NCI-H226 (cell line): Measurements from ENCODE around the gene SSX1.
"Not testable (repeated sequence)": the region's sequence is repeated elsewhere in the genome, so short reads cannot be mapped to it uniquely, and the experiment has no call there.

ENCODE experiments used
- DNase-seq: peaks from one replicate; pipeline ENCODE4 v3.0.0-alpha.2; 2015

Gene SSX1, protein sequence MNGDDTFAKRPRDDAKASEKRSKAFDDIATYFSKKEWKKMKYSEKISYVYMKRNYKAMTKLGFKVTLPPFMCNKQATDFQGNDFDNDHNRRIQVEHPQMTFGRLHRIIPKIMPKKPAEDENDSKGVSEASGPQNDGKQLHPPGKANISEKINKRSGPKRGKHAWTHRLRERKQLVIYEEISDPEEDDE

DNA sequence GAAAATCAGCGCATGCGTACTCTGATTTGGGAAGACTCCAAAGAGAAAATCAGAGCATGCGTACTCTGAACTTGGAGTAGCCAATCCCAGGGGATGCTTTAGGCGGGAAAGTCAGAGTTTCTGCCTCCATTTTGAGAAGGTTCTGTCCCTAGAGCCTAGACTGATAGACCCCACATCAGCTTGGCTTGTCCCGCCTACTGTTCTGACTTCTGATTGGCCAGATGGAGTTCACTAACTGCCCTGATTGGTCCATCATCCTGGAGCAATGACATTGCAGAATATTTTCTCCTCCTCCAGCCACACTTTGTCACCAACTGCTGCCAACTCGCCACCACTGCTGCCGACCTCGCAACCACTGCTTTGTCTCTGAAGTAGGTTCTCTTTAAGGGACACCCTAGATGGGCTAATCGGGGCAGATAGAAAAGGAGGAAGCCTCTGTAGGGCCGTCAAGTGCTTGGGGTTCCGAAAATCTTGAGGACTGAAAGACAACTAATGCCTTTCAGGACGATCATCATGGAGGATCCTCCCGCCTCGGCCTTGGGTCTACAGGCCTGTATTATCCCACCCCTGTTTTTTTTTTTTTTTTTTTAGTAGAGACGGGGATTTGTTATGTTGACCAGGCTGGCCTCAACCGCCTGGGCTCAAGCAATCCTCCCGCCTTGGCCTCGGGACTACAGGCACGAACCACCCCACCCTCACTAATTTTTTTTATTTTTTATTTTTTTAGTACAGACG is at the start of gene SSX1:
SSX1 (plus strand) TSS at position 331 of the 735 bp plus-strand sequence. CDS start 1,850 bp downstream, outside the sequence.
- DNase-seq = not testable (repeated sequence)

DNA sequence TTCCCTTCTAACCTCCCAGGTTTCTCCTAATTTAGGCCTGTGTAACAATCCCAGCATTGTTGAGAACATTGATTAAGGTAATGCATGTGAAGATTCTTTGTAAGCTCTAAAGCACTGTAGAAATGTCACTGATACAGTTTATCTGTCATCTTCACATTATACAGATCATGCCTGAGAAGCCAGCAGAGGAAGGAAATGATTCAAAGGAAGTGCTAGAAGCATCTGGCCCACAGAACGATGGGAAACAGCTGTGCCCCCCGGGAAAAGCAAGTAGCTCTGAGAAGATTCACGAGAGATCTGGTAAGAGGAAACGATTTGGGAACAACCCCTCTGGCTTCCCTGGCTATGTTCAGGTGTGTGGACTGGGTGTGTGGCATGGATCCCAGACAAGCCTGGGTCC is 40.9 kb upstream of the SSX1 start:
- DNase-seq = not testable (repeated sequence)

DNA sequence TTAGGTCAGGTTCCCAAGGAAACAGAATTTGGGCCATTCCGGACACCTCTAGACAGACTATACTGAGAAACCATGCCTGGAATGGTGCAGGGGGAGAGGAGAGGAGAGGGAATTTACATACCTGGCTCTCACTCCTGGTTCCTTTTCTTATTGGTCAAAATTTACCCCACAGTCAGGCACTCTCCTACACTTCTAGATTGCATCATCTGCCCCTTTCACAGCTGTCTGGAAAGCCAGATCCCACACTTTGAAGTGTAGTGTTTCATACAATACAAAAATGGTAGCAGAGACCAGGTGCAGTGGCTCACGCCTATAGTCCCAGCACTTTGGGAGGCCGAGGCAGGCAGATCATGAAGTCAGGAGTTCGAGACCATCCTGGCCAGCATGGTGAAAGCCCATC is 31.0 kb upstream of the SSX1 start:
- not testable (repeated sequence) for DNase-seq

DNA sequence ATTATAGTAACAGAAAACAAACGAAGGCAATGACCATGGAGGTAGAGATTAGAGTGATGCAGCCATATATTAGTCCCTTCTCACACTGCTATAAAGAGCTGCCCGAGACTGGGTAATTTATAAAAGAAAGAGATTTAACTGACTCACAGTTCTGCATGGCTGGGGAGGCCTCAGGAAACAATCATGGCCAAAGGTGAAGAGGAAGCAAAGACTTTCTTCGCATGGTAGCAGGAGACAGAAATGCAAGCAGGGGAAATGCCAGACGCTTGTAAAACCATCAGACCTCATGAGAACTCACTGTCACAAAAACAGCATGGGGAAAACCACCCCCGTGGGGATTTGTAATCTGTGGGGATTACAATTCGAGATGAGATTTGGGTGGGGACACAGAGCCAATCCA is 2.2 kb upstream of the SSX1 start:
- DNase-seq = not testable (repeated sequence)

DNA sequence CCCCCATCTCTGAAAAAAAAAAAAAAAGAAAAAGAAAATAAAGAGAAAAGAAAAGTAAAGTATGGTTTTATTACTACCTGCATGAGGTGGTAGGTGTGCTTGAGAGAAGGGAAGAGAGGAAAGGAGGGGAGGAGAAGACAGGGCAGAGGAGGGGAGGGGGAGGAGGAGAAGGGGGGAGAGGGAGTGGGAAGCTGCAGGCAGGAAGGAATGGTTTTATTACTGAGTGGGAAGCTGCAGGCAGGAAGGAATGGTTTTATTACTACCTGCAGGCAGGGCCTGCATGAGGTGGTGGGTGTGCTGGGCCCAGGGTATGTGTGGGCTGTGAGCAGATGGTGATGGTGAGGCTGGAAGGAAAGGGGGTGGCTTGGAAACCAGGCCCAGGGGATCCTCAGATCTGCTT is 19.2 kb downstream of the SSX1 start:
- DNase-seq = not testable (repeated sequence)

DNA sequence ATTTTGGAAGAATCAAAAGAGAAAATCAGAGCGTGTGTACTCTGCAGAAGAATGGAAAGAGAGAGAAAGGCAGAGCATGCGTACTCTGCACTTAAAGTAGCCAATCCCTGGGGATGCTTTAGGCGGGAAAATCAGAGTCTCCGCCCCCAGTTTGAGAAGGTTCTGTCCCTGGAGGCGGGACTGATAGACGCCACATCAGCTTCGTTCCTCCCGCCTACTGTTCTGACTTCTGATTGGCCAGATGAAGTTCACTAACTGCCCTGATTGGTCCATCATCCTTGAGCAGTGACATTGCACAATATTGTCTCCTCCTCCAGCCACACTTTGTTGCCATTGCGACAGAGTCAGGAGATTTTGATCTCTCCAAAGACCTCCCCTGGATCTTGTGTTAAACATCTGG is 23.8 kb downstream of the SSX1 start:
- no peak for DNase-seq

DNA sequence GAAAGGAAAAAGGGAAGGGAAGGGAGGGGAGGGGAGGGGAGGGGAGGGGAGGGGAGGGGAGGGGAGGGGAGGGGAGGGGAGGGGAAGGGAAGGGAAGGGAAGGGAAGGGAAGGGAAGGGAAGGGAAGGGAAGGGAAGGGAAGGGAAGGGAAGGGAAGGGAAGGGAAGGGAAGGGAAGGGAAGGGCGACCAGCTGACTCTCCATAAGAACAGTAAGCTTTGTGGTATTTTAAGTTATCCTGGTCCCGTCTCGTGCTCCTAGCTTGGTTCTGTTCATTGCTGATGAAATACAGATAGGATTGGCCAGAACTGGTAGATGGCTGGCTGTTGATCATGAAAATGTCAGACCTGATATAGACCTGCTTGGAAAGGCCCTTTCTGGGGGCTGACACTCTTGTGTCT is 25.5 kb downstream of the SSX1 start:
- not testable (repeated sequence) for DNase-seq

DNA sequence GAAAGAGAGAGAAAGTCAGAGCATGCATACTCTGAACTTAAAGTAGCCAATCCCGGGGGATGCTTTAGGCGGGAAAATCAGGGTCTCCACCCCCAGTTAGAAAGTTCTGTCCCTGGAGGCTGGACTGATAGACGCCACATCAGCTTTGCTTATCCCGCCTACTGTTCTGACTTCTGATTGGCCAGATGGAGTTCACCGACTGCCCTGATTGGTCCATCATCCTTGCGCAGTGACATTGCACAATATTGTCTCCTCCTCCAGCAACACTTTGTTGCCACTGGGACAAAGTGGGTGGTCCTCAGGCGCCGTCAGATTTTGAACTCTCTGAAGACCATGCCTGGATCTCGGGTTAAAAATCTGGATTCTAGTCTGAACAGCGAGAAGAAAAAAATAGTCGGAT is 51.0 kb downstream of the SSX1 start:
- no peak for DNase-seq

DNA sequence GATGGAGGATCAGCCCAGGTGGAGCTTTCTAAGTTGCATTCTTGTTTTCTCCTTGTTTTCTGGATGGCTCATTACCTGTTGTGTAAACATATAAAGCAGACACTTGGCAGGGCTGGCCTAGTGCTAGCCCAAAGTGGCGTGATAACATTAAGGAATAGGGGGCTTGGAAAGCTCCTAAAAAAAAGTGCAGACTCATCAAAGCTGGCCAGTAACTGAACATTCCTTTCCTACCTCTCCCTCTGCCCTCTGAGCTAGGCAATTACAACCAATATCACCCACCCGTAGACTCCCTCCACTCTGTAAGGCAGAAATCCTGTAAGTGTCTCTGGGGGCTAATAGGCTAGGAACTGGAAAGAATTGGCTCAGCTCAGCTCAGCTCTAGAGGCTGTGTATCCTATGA is 58.8 kb downstream of the SSX1 start:
- not testable (repeated sequence) for DNase-seq
